Tibial artery (tissue), 4 donors: ENCODE results near the gene DEFB118.

ENCODE experiments used
- DNase-seq, 2 donors: peaks; one replicate each; pipeline ENCODE4 v3.0.0-alpha.2; 2019
- H3K27ac ChIP-seq, 2 donors: fragments of 200-600 bp; sonication (generic) in 1 of 2; 1 replicate in 1 of 2; 2 replicates in 1 of 2; pipeline ENCODE4 v1.5.1; 2018 to 2019; ENCODE audit warnings: mild to moderate bottlenecking in 1 of 2
- H3K27me3 ChIP-seq, 2 donors: fragments of 200-600 bp; sonication (generic) in 1 of 2; one replicate each; pipeline versions ENCODE4 v1.5.1 to v1.6.0; 2016 to 2019
- H3K36me3 ChIP-seq, 3 donors: fragments of 200-600 bp; sonication (generic) in 2 of 3; one replicate each; pipeline ENCODE4 v1.5.1; 2016 to 2019; ENCODE audit warnings: mild to moderate bottlenecking in 2 of 3
- H3K4me1 ChIP-seq, 4 donors: fragments of 200-600 bp; sonication (generic) in 2 of 4; 1 replicate in 3 of 4; 2 replicates in 1 of 4; pipeline ENCODE4 v1.5.1; 2016 to 2019
- H3K4me3 ChIP-seq, 2 donors: fragments of 200-600 bp; sonication (generic) in 1 of 2; 1 replicate in 1 of 2; 2 replicates in 1 of 2; pipeline ENCODE4 v1.5.1; 2018 to 2019; ENCODE audit warnings: mild to moderate bottlenecking in 2 of 2
- H3K9me3 ChIP-seq, 3 donors: fragments of 200-600 bp; sonication (generic) in 1 of 3; one replicate each; pipeline ENCODE4 v1.5.1; 2016 to 2019
- CTCF ChIP-seq, 2 experiments: fragments of 200-600 bp in 1 of 2; fragments of 450-650 bp in 1 of 2; IDR thresholded peaks; one replicate each; pipeline ENCODE4 v1.5.1; 2017 to 2019; ENCODE audit warnings: antibody characterized with exemption in 2 of 2, mild to moderate bottlenecking in 1 of 2, moderate library complexity in 1 of 2
- intact Hi-C: fragments of 100-400 bp; cut with DNase I; formaldehyde crosslinking; loops from one replicate; pipeline ENCODE4 v1.15.0; 2023; ENCODE audit warnings: low total_unique reads

DEFB118 gene

GRCh38 chr20:31374346-31374745 lies 5.9 kb downstream of the DEFB118 start:
- no peak for TF ChIP-seq CTCF (IDR thresholded peaks at IDR 0.05)
- no peaks in the 10 kb centered on the region for H3K36me3 ChIP-seq
- H3K4me1 ChIP-seq = no peaks in the 10 kb centered on the region
- no peak overlapping the region for H3K4me3 ChIP-seq
- no peak for DNase-seq
- H3K27me3 ChIP-seq = no peaks in the 10 kb centered on the region
- no peaks in the 10 kb centered on the region for H3K9me3 ChIP-seq
- intact Hi-C loops = no loop called here
- H3K27ac ChIP-seq = no peak overlapping the region

GRCh38 chr20:31390490-31390889 lies 22.1 kb downstream of the DEFB118 start, which contains the start of gene DEFB119:
TSS of gene DEFB119 (minus strand) at chr20:31390590. CDS start at chr20:31390483, 107 bp downstream.
- no peak for TF ChIP-seq CTCF (IDR thresholded peaks at IDR 0.05)
- no peaks in the 10 kb centered on the region for H3K4me1 ChIP-seq
- H3K36me3 ChIP-seq = no peaks in the 10 kb centered on the region
- no peaks in the 10 kb centered on the region for H3K27me3 ChIP-seq
- H3K9me3 ChIP-seq = no peaks in the 10 kb centered on the region
- H3K27ac ChIP-seq = no peak within 1 kb of the TSS
- no peak within 1 kb of the TSS for H3K4me3 ChIP-seq
- no peak for DNase-seq
- intact Hi-C loops = no loop called here

GRCh38 chr20:31392836-31393235 lies 24.4 kb downstream of the DEFB118 start:
- DNase-seq = no peak
- no peak overlapping the region for H3K4me3 ChIP-seq

GRCh38 chr20:31394900-31395299 lies 26.5 kb downstream of the DEFB118 start:
- H3K27me3 ChIP-seq = no peaks in the 10 kb centered on the region
- H3K4me3 ChIP-seq = no peak overlapping the region
- no peaks in the 10 kb centered on the region for H3K36me3 ChIP-seq
- no peak for DNase-seq
- TF ChIP-seq CTCF (IDR thresholded peaks at IDR 0.05) = no peak
- H3K4me1 ChIP-seq = no peaks in the 10 kb centered on the region
- no peaks in the 10 kb centered on the region for H3K9me3 ChIP-seq
- intact Hi-C loops = no loop called here
- no peak overlapping the region for H3K27ac ChIP-seq

More at GRCh38 chr20:31392836-31393235, 24.4 kb downstream of the DEFB118 start:
- Histone ChIP-seq H3K27me3 (no peaks in the 10 kb centered on the region), H3K9me3 (no peaks in the 10 kb centered on the region), H3K36me3 (no peaks in the 10 kb centered on the region), H3K4me1 (no peaks in the 10 kb centered on the region), H3K27ac (no peak overlapping the region)
- intact Hi-C loops = no loop called here
- no peak for TF ChIP-seq CTCF (IDR thresholded peaks at IDR 0.05)

GRCh38 chr20:31403886-31404285 lies 35.5 kb downstream of the DEFB118 start:
- H3K27me3 ChIP-seq = no peaks in the 10 kb centered on the region
- no peak overlapping the region for H3K27ac ChIP-seq
- H3K9me3 ChIP-seq = no peaks in the 10 kb centered on the region
- H3K36me3 ChIP-seq = no peaks in the 10 kb centered on the region
- intact Hi-C loops = no loop called here
- no peak overlapping the region for H3K4me3 ChIP-seq
- TF ChIP-seq CTCF (IDR thresholded peaks at IDR 0.05) = no peak
- no peaks in the 10 kb centered on the region for H3K4me1 ChIP-seq
- DNase-seq = no peak

- no peaks in the 10 kb centered on the region for H3K36me3 ChIP-seq
- no peaks in the 10 kb centered on the region for H3K4me1 ChIP-seq
- H3K27me3 ChIP-seq = no peaks in the 10 kb centered on the region
- no peak within 1 kb of the TSS for H3K4me3 ChIP-seq
- DNase-seq = no peak
- H3K9me3 ChIP-seq = no peaks in the 10 kb centered on the region
- intact Hi-C loops = no loop called here
- no peak for TF ChIP-seq CTCF (IDR thresholded peaks at IDR 0.05)
- H3K27ac ChIP-seq = no peak within 1 kb of the TSS
These were observed 37.7 kb downstream of the DEFB118 start, which contains the start of gene DEFB121 for GRCh38 chr20:31406115-31406514. TSS of gene DEFB121 (minus strand) at chr20:31406215. CDS start at chr20:31406152, 63 bp downstream.
